ENCODE data around the gene HSPB7.

Gene HSPB7

GRCh38 chr1:16015491-16015890 is 2.4 kb downstream of the HSPB7 start:
- H3K27me3 ChIP-seq (ENCODE audit: insufficient read depth, poor library complexity, severe bottlenecking), result no peaks in the 10 kb centered on the region

GRCh38 chr1:16014509-16015482 is 3.0 kb downstream of the HSPB7 start:
- Histone ChIP-seq H3K27me3 (ENCODE audit: insufficient read depth, poor library complexity, severe bottlenecking) (no peaks in the 10 kb centered on the region), H3K4me3 (replicated peaks; ENCODE audit: insufficient read depth, low read length) (no peak overlapping the region), H3K27ac (replicated peaks) (no peak overlapping the region)
- DNase-seq (ENCODE audit: low read depth in 1 of 2, low spot score in 1 of 2), result no peak
- TF ChIP-seq CTCF (IDR thresholded peaks at IDR 0.05; ENCODE audit: insufficient read depth, low read length), result no peak

More at GRCh38 chr1:16015491-16015890, 2.4 kb downstream of the HSPB7 start:
- H3K27ac ChIP-seq (replicated peaks), result no peak overlapping the region
- no peak overlapping the region for H3K4me3 ChIP-seq (replicated peaks; ENCODE audit: insufficient read depth, low read length)
- DNase-seq (ENCODE audit: low read depth in 1 of 2, low spot score in 1 of 2), result no peak
- TF ChIP-seq CTCF (IDR thresholded peaks at IDR 0.05; ENCODE audit: insufficient read depth, low read length), result no peak
- no peak for TF ChIP-seq GABPA (IDR thresholded peaks at IDR 0.05; ENCODE audit: low read depth)
- TF ChIP-seq POLR2AphosphoS5 (IDR thresholded peaks at IDR 0.05; ENCODE audit: low read depth), result no peak
- no peak for TF ChIP-seq REST (IDR thresholded peaks at IDR 0.05; ENCODE audit: insufficient replicate concordance, low read depth)
- no peak for TF ChIP-seq SPI1 (IDR thresholded peaks at IDR 0.05; ENCODE audit: borderline replicate concordance, low read depth)

GRCh38 chr1:16013908-16014258 is 4.0 kb downstream of the HSPB7 start:
- TF ChIP-seq SPI1 (IDR thresholded peaks at IDR 0.05; ENCODE audit: borderline replicate concordance, low read depth) (no peak), REST (IDR thresholded peaks at IDR 0.05; ENCODE audit: insufficient replicate concordance, low read depth) (no peak), CTCF (IDR thresholded peaks at IDR 0.05; ENCODE audit: insufficient read depth, low read length) (no peak), POLR2AphosphoS5 (IDR thresholded peaks at IDR 0.05; ENCODE audit: low read depth) (no peak), GABPA (IDR thresholded peaks at IDR 0.05; ENCODE audit: low read depth) (no peak)
- H3K4me3 ChIP-seq (replicated peaks; ENCODE audit: insufficient read depth, low read length), result no peak overlapping the region
- H3K27ac ChIP-seq (replicated peaks), result no peak overlapping the region
- DNase-seq (ENCODE audit: low read depth in 1 of 2, low spot score in 1 of 2), result no peak
- H3K27me3 ChIP-seq (ENCODE audit: insufficient read depth, poor library complexity, severe bottlenecking), result no peaks in the 10 kb centered on the region

All from HL-60 (cell line).